CD4-positive, alpha-beta T cell treated with Interleukin-10 for 1 hour (primary cell): ENCODE data around the gene STAT6.
"Not testable (repeated sequence)": the region's sequence is repeated elsewhere in the genome, so short reads cannot be mapped to it uniquely, and the experiment has no call there.

Experiments used
- DNase-seq: peaks from one replicate; pipeline ENCODE4 v3.0.0-alpha.2; 2020

Gene STAT6

DNA sequence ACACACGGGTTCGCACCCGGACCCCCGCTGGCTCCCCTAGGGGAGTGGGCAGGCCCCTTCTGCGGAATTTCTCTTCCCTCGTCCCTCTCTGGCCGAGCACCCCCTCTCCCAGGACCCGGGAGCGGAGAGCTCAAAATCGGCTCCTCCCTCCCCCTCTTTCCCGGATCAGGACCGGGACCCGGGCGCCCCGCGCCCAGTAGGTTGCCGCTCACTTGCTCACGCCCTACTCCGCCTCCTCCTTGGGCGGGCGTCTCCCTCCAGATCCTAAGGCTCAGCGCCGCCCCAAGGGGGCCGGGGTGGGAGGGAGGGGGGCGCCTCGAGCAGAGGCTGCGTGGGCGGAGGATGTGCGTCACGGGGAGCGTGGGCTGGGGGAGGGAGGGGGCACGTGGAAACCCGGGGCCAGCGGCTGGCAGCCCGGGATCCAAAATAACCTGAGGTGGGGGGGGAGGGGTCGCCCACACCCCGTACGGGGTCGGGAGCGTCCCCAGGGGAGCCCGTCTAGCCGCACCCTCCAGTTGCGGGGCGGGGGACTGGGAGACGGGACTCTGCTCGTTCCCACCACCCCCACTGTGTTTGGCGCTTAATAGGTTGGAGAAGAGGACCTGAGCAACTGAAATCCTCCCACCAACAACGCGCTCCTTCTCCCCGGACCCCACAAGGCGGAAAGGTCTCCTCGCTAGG is 24.0 kb downstream of the STAT6 start:
- peak; percentile 92 for DNase-seq

DNA sequence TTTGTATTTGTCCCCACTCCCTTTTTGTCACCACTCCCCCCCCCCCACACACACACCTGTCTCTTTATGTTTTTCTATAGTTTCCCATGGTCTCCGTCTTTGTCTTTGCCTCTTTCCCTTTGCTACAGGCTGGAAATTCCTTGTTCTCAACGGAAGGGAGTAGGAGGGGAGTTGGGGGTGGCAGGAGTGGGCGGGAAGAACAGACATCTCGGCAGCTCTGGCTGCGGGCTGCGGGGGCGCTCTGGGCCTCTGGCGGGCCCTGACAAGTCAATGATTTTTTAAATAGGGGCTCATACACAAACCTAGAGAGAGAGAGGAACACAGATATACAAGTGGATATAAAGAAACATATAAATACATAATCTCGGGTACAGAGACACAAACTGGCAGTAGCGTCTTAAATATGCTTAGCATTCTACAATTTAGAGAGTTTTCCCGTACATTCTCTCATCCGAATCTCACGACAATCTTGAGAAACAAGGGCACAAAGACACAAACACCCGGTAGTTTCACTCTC is 24.6 kb downstream of the STAT6 start:
- peak; percentile 58 for DNase-seq

DNA sequence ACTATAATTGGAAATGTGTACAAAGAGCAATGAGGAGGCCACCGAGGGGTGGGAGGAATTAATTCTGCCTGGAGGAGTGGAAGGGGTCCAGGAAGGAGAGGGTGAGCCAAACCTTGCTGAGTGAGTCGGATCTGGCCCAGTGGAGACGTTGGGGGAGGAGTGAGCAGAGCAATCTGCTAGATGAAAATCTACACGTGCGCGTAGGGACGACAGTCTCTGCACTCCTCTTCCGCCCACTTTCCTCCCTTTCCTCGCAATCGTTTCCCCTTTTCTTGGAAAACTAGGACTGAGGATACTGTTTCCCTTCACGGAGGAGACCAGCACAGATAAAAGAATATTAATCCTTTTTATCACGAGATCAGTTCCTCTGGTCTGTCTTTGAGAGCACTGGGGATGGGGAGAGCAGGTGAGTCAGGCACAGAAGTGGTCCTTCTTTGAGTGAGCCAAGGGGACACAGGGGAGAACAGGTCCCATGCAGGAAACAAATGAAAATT is 25.1 kb downstream of the STAT6 start:
- no peak for DNase-seq

DNA sequence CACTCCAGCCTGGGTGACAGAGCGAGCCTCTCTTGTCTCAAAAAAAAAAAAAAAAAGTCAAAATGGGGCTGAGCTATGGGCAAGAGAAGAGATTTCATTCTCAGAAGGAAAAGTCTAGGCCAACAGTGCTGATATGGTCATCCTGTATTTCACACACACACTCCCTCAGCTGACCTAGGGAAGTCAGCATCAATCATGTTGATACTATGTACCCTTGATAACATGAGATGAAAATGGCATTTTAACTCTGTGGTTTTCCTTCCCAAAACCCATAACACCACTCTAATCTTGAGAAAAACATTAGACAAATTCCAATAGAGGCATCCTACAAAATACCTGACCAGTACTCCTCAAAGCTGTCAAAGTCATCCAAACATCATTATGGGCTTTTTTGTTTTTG is 30.3 kb downstream of the STAT6 start:
- no peak for DNase-seq

DNA sequence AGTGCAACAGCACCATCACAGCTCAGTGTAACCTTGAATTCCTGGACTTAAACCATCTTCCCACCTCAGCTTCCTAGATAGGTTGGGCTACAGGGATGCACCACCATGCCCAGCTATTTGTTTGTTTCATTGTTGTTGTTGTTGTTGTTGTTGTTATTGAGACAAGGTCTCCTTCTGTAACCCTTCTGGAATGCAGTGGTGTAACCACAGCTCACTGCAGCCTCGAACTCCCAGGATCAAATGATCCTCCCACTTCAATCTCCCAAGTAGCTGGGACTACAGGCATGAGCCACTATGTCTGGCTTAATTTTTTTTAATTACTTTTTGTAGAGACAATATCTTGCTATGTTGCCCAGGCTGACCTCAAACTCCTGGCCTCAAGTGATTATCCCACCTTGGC is 31.3 kb downstream of the STAT6 start:
- DNase-seq, result no peak

DNA sequence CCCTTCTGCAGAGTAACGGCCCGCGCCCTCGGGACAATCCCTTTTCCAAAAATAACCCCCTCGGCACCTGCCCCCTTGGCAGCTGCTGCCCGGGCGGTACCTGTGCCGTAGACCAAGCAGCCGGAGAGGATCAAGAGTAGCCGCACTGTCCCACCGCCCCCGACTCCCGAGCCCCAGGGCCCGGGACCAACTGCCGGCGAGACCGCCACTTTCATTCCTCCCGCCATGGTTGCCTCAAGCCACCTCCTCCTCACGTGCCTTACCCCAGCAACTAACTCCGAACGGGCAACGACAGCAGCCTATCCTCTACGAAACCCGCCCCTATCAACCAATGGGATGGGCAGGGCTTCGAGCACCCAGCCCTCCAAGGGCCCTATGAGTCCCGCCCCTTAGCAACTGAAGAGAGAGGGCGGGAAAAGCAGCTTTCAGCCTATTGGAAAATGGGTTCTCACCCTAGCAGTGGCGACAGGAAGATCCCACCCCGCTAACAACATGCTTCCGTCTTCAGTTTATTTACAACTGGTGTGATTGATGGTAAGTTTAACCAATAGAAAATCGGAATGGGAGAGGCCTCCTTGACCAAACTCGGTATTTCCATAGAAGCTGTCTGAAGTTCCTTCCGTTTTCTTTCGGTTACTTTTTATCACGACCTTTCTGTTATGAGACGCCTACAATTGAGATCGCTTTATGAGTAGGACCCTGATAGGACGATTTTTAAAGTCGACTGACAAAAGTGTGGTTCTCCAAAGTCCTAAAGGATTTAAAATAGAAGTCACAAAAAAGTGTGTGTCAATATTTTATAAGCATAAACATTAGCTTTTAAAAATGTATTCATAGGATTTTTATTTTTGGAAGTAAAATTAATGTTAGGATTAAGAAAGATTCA is 32.4 kb downstream of the STAT6 start, which contains the start of gene NEMP1:
NEMP1 (minus strand) TSS at position 273 of the 886 bp plus-strand sequence; CDS start at position 227, 46 bp downstream.
- peak; percentile 99 for DNase-seq

DNA sequence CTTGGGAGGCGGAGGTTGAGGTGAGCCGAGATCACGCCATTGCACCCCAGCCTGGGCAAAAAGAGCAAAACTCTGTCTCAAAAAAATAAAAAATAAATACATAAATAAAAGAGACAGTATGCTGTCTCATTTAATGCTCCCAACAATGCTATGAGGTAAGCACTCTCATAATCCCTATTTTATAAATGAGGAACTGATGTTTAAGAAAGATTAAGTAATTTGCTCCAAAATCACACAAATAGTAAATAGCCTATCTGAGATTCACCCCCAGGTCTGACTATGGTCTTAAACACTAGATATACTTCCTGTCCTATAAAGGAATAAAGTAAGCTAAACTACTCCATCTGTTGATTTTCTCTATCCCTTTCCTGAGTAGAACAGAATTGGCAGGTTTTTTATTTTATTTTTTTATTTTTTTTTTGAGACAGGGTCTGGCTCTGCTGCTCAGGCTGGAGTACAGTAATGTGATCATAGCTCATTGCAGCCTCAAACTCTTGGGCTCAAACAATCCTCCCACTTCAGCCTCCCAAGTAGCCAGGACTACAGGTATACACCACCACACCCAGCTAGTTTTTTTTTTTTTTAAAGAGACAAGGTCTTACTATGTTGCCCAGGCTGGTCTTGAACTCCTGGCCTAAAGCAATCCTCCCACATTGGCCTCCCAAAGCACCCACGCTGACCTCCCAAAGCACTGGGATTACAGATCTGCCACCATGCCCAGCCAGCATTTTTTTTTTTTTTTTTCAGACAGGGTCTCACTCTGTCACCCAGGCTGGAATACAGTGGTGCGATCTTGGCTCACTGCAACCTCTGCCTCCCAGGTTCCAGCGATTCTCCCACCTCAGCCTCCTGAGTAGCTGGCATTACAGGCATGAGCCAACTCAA is 37.4 kb downstream of the STAT6 start:
- DNase-seq, result not testable (repeated sequence)

DNA sequence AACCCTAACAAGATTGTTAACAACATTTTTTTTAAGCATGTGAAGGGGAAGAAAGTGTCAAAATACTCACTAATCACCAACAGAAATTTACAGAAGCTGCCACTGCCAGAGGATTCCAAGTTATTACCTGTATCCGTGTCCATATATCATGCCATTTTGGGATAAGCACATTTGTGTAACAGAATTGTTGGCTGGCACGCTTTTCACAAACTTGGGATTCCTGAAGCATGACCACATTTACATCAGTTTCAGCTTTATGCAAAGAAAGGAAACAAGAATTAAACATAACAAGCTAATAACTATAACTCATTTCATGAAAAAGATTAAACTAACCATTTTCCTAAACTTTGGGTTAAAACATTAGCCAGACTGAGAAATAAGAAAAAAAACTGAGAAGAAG is 38.5 kb downstream of the STAT6 start:
- no peak for DNase-seq

DNA sequence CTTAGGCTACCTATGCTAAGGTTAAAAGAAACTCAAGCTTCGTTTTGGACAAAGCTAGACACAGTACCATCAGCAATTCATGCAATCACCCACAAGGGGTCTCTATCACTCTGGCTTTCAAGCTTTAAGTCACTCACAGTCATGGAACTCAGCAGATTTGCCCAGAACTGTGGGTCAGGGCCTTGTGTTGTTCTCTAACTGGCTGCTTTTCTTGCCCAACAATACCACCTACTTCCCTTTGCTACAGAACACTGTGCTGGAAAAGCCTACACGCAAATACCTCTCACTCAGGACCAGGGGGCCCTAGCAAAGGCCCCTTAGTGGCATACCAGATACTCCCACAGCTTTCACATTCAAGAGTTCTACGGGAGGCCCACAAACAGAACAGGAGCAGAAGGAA is 41.6 kb downstream of the STAT6 start:
- DNase-seq, result peak; percentile 86

DNA sequence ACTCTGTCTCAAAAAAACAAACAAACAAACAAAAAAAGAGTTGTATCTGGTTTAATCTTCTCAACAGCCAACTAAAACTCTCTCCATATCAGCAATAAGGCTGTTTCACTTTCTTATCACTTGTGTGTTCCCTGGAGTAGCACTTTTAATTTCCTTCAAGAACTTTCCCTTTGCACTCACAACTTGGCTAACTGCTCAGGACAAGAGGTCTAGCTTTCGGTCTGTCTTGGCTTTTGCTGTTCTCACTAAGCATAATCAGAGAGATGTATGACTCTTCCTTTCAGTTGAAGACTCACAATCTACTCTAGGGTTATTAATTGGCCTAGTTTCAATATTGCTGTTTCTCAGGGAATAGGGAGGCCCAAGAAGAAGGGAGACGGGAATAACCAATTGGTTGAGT is 44.9 kb downstream of the STAT6 start:
- DNase-seq, result no peak

DNA sequence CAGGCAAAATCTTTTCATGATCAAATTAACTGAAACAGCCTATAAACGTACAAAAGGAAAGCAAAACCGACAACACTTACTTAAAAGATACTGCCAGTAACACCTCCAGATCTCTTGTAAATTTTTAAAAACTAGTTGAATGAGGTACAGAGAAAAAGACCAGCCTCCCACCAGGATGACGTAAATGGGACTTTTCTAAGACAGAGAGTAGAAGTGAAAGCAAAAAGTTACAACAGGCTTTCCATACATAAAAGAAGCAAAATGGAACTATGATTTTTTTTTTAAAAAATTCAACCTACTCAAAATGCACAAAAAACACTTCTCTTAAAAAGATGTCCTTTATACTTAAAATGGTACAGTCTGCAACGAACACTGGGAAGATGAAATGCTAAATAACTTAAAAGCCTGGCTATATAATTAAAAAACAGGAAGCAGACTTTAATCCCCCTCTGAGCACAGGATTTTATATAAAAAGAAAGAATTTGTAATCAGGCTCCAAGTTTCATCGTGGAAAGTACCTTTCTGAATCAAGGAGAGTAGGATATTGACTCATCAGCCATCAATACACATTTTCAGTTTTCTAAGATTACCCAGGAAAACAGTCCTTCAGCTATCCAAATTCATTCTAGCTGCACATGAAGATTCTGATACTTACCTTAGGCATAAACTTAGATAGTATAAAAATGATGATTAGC is 47.0 kb downstream of the STAT6 start:
- peak; percentile 87 for DNase-seq

DNA sequence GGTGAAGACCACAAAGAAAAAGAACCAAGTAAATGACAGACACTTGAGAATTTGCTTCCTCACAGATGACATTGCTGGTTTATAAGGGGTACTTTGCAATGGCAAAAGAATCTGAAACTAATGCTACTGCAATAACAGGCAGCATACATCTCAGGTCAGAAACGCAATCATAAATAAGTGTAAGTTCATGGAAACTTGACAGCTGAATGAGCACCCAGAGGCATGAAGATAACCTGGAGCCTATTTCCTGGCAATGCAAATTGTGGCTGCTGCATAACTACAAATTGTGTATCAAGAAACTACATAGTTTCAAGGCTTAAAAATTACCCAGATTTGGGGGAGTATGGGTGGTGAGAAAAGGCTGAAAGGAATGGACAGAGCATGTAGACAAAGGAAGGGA is 52.7 kb downstream of the STAT6 start:
- DNase-seq, result no peak

DNA sequence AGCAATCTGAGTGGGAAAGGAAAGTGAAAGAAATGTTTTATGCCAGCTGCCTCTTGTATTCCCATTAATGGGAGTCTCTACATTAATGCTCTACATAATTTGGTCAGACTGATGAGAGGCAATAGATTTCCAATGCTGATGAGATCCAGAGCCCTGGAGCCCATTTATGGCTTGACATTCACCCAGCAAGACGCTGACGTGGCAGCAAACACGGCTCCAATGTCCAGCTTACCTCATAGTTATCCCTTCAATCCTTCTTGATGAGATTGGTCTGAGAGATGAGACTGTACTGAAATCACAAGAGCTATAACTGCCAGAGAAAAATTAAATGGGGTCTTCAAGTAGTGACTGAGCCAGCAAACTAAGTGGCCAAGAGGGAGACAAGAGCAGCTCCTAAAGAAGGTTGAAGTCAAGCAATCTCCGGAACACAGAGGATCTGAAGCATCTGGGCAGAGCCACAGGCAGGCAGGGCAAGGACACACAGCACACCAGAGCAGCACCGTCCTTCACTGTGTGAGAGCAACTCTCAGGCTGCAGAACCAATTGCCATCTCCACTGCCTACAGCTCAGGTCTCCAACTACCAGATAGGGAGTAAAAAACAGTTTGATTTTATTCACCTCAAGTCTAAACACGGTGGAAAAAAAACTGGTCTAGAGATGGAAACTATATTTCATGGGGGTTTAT is 54.0 kb downstream of the STAT6 start:
- no peak for DNase-seq

DNA sequence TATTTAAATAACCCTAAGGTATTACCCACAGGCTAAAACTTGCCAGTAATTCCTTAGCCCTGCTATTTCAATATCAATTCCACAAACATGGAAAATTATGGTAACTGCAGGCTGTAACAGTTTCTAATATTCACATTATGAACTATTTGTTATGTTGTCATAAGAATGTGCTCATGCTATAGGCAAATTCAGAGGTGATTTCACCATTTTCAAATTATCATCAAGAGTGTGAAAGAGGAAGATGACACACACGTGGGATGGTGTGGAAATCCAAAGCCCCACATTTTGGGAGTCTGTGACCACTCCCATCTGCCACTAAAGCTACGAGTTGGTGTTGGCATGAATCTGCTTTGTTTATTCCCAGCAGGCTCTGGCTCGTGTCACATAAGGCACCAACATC is 55.3 kb downstream of the STAT6 start:
- DNase-seq, result no peak

DNA sequence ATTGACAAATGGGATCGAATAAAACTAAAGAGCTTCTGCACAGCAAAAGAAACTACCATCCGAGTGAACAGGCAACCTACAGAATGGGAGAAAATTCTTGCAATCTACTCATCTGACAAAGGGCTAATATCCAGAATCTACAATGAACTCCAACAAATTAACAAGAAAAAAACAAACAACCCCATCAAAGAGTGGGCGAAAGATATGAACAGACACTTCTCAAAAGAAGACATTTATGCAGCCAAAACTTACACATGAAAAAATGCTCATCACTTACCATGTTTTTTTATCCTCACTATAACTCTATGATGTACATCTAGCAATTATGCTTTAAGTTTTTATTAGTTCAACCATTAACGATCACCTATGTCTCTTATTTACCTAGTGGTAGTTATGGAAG is 57.3 kb downstream of the STAT6 start:
- DNase-seq, result not testable (repeated sequence)

DNA sequence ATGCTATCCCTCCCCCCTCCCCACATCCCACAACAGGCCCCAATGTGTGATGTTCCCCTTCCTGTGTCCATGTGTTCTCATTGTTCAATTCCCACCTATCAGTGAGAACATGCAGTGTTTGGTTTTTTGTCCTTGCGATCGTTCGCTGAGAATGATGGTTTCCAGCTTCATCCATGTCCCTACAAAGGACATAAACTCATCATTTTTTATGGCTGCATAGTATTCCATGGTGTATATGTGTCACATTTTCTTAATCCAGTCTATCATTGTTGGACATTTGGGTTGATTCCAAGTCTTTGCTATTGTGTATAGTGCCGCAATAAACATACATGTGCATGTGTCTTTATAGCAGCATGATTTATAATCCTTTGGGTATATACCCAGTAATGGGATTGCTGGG is 58.0 kb downstream of the STAT6 start:
- DNase-seq, result not testable (repeated sequence)

DNA sequence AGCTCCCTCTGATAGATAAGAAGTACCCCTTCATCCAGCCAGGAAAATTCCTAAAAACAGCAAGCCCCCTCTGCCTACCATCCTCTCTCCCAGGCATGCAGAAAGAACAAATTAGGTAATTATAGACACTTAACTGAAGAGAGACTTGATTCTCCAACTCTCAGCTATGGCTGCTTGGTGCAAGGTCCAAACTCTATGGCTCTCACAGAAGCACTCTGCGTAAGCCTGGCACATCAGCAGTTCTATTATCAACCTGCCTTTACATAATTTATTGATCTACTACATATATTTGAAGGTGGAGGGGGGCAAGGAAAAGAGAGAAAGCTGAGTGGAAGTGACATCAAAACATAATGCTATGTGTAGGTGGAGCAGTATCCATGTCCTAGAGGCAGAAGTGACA is 60.2 kb downstream of the STAT6 start:
- no peak for DNase-seq

DNA sequence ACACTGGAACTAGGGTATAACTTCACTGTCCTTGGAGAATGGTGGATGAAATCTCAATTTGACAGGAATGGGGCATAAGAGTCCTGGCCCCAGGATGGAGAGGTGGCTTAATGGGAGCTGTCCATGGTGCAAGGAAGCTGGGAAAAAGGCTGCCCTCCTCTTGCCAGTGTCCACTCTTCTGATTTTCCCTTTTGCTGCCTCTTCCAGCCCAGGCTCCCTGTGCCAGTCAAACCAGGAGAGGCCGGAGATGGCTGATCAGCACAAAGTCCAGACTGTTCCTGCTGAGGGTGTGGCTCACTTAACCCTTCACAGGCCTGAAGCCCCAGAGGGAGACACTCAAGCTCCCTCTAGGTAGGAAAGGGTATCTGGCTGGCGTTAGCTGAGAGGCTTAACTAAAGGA is 61.3 kb downstream of the STAT6 start, which contains the start of gene MYO1A:
MYO1A (minus strand) TSS at position 240 of the 400 bp plus-strand sequence. CDS start 1,806 bp downstream, outside the sequence.
- no peak for DNase-seq

DNA sequence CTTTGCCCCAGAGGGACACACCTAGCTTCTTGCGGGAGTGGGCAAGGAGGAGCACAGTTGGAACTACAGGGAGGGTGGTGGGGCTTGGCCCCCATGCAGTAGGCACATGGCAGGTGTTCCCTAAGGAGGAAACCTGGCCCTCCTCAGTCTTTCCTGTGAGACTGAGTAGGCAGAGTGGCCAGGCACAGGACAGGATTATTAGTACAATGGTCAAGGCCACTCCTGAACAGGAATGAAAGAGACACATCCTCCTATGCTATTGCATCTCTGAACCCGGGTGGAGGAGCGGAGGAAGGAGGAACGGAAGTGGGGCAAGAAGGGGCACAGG is 62.1 kb downstream of the STAT6 start:
- no peak for DNase-seq

DNA sequence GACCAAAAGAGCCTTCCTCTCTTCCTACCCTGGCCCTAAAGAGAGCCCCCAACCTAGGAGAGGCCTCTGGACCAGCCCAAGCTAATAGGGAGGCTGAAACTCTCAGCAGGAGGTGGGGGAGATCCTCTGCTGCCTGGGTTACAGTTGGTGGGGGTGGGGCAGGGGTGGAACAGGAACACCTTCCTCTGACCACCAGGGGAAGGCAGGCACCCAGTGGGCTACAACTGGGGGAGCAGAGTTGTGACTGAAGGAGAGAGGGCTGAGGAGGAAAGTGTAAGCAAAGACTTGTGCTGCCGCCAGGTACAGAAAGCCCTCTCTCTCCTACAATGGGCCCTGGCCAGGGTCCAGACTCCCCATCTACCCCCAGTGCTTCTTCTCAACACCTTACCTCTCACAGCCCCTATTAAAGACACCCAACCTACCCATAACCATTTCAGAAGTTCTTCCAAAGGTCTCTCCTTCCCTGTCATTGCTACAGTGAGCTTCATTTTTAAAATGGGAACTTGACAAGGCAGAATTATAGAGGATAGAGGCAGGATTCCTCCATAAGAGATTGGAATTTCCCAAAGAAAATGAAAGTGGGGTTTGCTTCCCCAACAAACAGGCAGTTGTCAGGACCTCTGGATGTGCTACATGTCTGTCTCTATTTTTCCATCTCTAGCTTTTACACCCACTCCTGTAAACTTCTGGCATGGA is 62.6 kb downstream of the STAT6 start:
- DNase-seq, result no peak

DNA sequence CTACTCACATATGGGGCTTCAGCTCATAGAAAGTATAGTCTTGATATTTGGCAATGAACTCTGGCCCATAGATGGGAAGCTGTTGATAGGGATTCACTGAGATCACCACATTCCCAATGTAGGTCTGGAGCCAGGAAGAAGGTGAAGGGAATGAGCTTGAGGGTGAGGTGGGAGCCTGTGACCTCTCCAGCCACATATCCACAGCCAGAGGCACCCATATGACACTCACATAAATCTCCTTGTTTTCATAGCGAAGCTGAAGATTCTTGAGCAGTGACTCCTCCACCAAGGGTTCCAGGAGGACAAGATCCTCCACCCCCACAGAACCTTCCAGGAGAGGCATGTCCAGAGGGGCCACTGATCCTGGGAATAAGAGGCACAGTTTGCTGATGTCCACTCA is 63.2 kb downstream of the STAT6 start:
- DNase-seq, result no peak
